Memory B cell (primary cell): ENCODE results near the gene DCDC1.
A peak's percentile ranks its signal among the peaks of the same experiment; 100 is the strongest.
"Not testable (repeated sequence)": the region's sequence is repeated elsewhere in the genome, so short reads cannot be mapped to it uniquely, and the experiment has no call there.

ENCODE experiments used
- ATAC-seq: fragments of 150-1000 bp; cut with Tn5 transposase; 2 replicates; pipeline ENCODE4 v1.10.0; 2021; ENCODE audit warnings: low read depth, mild to moderate bottlenecking, moderate library complexity
- DNase-seq, 2 donors: peaks; one replicate each; pipeline ENCODE4 v3.0.0; 2022; ENCODE audit warnings: low spot score in 2 of 2
- H3K27ac Mint-ChIP-seq: one replicate; pipeline ENCODE4 v1.8.0; 2022; ENCODE audit warnings: mild to moderate bottlenecking, moderate library complexity, mixed read lengths
- H3K27me3 Mint-ChIP-seq: one replicate; pipeline ENCODE4 v1.8.0; 2022; ENCODE audit warnings: mixed read lengths
- H3K36me3 Mint-ChIP-seq: one replicate; pipeline ENCODE4 v1.8.0; 2022; ENCODE audit warnings: mild to moderate bottlenecking, mixed read lengths
- H3K4me1 Mint-ChIP-seq: one replicate; pipeline ENCODE4 v1.8.0; 2022; ENCODE audit warnings: mixed read lengths
- H3K4me3 Mint-ChIP-seq: one replicate; pipeline ENCODE4 v1.8.0; 2022; ENCODE audit warnings: mild to moderate bottlenecking, moderate library complexity, mixed read lengths
- H3K9me3 Mint-ChIP-seq: one replicate; pipeline ENCODE4 v1.8.0; 2022; ENCODE audit warnings: mixed read lengths

DCDC1 gene

DNA sequence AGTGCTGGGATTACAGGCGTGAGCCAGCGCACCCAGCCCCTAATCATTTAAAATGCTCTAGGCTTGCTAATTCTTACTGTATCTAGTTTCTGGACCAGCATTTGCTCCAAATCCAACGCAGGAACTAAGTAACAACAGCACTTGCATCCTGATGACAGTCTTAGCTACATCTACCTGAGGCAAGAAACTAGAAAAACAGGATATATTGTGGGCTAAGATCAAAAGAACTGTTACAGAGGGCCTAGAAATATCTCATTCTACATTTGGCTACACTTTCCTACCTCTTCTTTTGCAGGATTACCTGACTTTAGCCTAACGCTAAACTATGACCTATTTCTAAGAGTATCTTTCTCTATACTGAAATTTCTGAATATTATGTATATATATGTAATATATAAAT is 7.8 kb downstream of the DCDC1 start:
- no peaks in the 10 kb centered on the region for H3K9me3 Mint-ChIP-seq

DNA sequence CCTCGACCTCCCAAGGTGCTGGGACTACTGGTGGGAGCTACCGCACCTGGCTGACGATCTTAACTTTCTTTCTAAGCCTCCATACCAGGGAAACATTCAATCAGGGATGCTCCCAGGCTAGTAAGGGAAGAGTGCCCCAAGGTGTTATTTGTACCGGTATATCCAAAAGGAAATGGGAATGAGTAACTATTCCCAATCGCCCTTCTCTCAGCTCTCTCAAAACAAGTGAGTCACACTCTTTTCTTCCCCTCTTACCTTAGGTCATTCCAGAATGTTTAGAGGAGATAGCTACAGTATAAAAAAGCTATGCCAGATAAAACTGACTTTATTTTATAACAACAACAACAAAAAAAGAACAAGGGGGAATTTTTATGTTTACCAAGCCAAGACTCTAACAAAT is 13.7 kb downstream of the DCDC1 start:
- no peaks in the 10 kb centered on the region for H3K9me3 Mint-ChIP-seq
- no peaks in the 10 kb centered on the region for H3K4me1 Mint-ChIP-seq
- no peaks in the 10 kb centered on the region for H3K36me3 Mint-ChIP-seq
- peaks cover 3% of the 10 kb centered on the region for H3K27me3 Mint-ChIP-seq
- DNase-seq (no peak), ATAC-seq (no peak)
- no peak overlapping the region for H3K4me3 Mint-ChIP-seq
- no peak overlapping the region for H3K27ac Mint-ChIP-seq

More for the DNA sequence above, 7.8 kb downstream of the DCDC1 start:
- Mint-ChIP-seq H3K27me3 (peaks cover 4% of the 10 kb centered on the region), H3K27ac (no peak overlapping the region), H3K4me3 (no peak overlapping the region), H3K4me1 (peaks cover 13% of the 10 kb centered on the region), H3K36me3 (no peaks in the 10 kb centered on the region)
- DNase-seq, result no peak
- ATAC-seq, result no peak

DNA sequence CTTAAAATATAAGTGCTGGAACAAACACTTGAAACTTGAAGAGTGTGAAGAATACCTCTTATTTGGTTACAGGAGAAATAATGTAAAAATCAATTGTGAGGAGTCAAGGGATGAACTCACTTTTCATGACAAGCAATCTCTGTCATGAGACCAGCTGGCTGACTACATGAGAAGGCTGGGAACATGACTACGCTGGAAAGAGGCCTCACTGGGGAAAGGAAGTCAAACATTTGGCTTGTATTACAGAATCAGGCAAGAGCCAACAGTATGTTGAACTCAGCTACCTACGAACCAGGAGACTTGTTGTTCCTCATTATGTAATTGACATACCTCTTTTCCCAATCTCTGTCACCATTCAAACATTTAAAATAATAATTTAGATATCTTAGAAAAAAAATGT is 14.4 kb downstream of the DCDC1 start:
- Mint-ChIP-seq H3K27ac (no peak overlapping the region), H3K27me3 (peaks cover 3% of the 10 kb centered on the region), H3K4me1 (no peaks in the 10 kb centered on the region)

DNA sequence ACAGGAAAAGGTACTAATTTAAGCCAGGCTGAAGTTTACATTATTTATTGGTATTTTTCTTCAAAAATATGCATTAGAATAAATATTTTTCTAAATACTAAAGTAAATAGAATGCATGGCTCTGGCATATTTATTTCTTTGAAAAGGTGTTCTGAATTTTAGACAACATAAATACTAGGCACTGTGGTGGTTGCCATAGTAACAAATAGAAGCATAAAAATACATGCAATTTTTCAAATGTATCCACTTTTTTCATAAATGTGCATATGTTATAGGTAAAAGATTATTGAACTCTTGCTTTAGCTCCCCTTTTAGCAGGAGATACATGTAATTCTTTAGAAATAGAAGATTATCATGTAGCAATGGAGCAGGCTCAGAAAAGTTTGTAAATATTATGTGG is 18.4 kb downstream of the DCDC1 start:
- Mint-ChIP-seq H3K27me3 (peaks cover 5% of the 10 kb centered on the region), H3K27ac (no peak overlapping the region), H3K4me3 (no peak overlapping the region), H3K4me1 (no peaks in the 10 kb centered on the region), H3K36me3 (no peaks in the 10 kb centered on the region), H3K9me3 (no peaks in the 10 kb centered on the region)
- DNase-seq (no peak), ATAC-seq (no peak)

More for the DNA sequence above, 14.4 kb downstream of the DCDC1 start:
- H3K9me3 Mint-ChIP-seq, result no peaks in the 10 kb centered on the region
- H3K4me3 Mint-ChIP-seq, result no peak overlapping the region
- no peak for ATAC-seq
- no peak for DNase-seq
- H3K36me3 Mint-ChIP-seq, result no peaks in the 10 kb centered on the region

DNA sequence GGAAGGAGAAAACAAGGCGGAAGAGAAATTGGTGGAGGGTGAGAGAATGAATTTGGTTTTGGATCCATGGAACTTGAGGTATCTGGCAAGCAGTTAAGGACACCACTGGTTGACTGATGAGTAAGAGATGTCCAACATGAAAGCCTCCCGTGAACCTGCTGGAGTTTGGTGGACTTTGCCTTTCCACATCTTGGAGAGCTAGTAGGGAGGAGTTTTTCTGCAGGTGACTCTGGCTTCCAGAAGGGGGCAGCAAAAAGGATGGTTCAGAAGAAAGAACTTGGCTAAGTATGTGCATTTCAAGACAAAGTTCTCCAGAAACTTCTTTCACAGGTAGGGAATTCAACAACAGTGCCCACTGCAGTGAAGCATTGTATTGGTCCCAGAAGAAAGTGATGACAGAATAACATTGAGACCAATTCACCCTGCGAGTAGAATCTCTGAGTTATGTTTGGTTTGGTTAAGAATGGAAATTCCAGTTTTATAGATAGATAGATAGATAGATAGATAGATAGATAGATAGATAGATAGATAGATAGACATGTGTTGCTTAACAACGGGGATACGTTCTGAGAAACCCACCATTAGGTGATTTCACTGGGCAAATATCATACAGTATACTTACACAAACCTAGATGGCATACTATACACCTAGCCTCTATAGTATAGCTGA is 28.5 kb downstream of the DCDC1 start:
- no peak for DNase-seq
- Mint-ChIP-seq H3K4me1 (no peaks in the 10 kb centered on the region), H3K9me3 (no peaks in the 10 kb centered on the region), H3K27me3 (peaks cover 14% of the 10 kb centered on the region), H3K27ac (no peak overlapping the region), H3K36me3 (no peaks in the 10 kb centered on the region), H3K4me3 (no peak overlapping the region)
- no peak for ATAC-seq

DNA sequence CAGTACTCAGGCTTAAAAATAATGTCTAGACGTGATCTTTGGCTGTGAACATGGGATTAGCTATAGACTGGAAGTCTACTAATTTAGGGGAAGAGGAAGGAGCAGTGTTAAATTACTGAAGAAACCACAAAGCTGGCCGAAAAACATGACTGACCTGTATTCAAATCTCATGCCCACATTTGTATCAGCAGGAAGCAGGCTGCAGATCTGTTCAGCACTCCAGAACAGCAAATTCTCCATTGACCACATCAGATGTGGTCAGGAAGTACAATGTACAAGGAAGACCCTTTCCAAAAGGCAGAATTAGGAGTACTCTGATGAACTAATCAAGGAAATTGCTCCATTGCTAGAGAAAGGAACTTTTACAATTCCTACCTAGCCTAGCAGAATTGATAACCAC is 31.7 kb downstream of the DCDC1 start:
- Mint-ChIP-seq H3K4me3 (no peak overlapping the region), H3K4me1 (no peaks in the 10 kb centered on the region), H3K9me3 (peaks cover 2% of the 10 kb centered on the region), H3K27ac (no peak overlapping the region), H3K36me3 (no peaks in the 10 kb centered on the region), H3K27me3 (peaks cover 15% of the 10 kb centered on the region)
- ATAC-seq, result no peak
- DNase-seq, result no peak

DNA sequence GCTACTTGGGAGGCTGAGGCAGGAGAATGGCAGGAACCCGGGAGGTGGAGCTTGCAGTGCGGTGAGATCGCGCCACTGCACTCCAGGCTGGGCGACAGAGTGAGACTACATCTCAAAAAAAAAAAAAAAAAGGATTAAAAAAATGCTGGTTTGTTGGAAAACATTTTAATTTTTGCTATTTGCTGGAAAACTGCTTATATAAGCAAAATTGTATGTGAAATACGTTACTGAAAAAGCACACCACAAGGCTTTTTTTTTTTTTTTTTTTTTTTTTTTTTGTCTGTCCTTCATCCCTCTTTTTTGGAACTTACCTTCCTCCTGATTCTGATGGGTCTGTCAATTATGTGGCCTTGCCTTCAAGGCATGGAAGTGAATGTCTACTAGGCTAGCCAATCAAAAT is 40.8 kb downstream of the DCDC1 start:
- H3K9me3 Mint-ChIP-seq, result peaks cover 5% of the 10 kb centered on the region
- no peak for ATAC-seq
- H3K4me1 Mint-ChIP-seq, result peaks cover 3% of the 10 kb centered on the region
- H3K36me3 Mint-ChIP-seq, result peaks cover 2% of the 10 kb centered on the region
- no peak overlapping the region for H3K27ac Mint-ChIP-seq
- H3K27me3 Mint-ChIP-seq, result no peaks in the 10 kb centered on the region
- no peak overlapping the region for H3K4me3 Mint-ChIP-seq
- DNase-seq, result no peak

DNA sequence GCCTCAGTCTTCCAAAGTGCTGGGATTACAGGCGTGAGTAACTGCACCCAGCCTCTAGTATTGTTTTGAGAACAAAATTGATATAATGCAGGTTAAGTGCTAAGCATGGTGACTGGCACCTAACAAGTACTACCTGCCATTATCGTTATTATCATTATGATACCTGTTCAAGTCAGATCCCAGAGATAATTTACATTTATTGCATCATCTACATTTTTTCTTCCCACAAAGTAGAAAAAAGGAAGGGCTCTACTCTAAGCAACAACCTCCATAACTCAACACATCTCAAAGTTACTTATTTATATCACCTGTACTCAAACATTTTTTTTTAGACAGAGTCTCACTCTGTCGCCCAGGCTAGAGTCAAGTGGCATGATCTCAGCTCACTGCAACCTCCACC is 42.1 kb downstream of the DCDC1 start:
- H3K9me3 Mint-ChIP-seq, result peaks cover 5% of the 10 kb centered on the region

DNA sequence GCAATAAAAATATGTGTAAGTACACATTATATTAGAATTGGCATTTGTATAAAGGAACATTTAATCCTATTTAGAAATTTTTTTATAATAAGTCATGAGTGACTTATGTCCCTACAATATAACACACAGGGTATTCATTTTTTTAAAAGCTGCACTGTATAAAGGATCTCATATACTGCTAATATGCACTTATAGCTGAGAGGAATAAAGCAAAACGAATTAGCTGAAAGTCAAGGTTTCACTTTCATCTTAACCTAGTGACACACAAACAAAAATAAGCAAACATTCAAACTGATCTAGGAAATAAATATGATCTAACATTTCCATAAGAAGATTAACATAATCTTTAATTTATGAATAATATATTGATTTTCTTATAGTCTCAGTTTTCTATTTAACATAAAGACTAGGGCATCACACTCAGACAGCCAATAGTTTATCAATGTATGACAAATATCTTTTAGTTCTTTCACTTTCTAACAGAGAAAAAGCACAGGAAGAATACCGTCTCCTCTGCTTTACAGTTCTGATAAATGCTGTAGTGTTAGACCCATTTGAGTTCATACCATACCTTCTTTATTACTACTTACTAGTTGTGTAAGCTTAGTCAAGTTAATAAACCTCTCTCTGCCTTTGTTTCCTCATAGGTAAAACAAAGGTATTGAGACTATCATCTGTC is 42.9 kb downstream of the DCDC1 start:
- ATAC-seq (no peak), DNase-seq (no peak)
- Mint-ChIP-seq H3K36me3 (peaks cover 2% of the 10 kb centered on the region), H3K27me3 (no peaks in the 10 kb centered on the region), H3K27ac (no peak overlapping the region), H3K9me3 (peaks cover 2% of the 10 kb centered on the region), H3K4me1 (peaks cover 3% of the 10 kb centered on the region), H3K4me3 (peak overlapping the region; percentile 6)

More for the DNA sequence above, 42.1 kb downstream of the DCDC1 start:
- no peak for ATAC-seq
- Mint-ChIP-seq H3K4me3 (no peak overlapping the region), H3K27me3 (no peaks in the 10 kb centered on the region), H3K36me3 (peaks cover 2% of the 10 kb centered on the region), H3K4me1 (peaks cover 3% of the 10 kb centered on the region), H3K27ac (no peak overlapping the region)
- no peak for DNase-seq

DNA sequence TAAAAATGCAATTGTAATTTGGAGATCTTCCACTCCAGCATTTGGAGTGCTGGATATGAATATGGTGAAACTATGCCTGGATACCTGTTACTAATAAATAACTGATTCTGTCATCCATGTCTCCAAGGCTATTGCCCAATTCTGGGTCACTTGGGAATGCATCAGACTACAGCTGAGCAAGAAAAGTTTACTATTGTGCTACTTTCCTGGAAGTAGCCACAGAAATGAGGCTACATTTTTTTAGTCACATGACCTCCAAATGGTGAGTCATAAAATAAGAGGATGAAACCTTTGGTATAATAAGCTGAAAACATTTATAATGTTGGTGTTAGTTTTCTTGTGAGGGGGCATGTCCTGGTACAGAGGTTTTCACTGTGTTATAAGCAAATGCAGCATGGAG is 44.4 kb downstream of the DCDC1 start:
- Mint-ChIP-seq H3K27me3 (peaks cover 1% of the 10 kb centered on the region), H3K4me3 (no peak overlapping the region), H3K36me3 (peaks cover 2% of the 10 kb centered on the region), H3K27ac (no peak overlapping the region), H3K4me1 (peaks cover 3% of the 10 kb centered on the region), H3K9me3 (peaks cover 2% of the 10 kb centered on the region)
- ATAC-seq (no peak), DNase-seq (no peak)

DNA sequence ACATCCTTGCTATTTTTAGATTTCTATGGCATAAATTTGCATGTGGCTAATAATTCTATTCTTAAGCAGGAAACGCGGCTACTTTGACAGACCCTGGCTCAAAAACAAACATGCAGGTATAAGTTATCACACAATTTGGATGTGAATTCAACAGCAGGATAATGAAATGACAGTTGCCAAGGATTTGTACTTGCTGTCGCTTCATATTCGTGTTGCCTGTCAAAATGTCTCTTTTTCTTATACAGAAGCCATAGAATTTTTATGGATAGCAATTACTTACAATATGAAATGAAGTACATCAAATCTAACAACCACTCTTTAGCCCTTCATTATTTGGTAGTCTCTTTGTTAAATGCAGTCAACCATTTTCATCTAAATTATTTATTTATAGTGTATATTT is 46.4 kb downstream of the DCDC1 start:
- H3K9me3 Mint-ChIP-seq, result no peaks in the 10 kb centered on the region
- H3K4me3 Mint-ChIP-seq, result no peak overlapping the region
- peaks cover 1% of the 10 kb centered on the region for H3K27me3 Mint-ChIP-seq
- no peaks in the 10 kb centered on the region for H3K36me3 Mint-ChIP-seq
- DNase-seq (no peak), ATAC-seq (no peak)
- H3K27ac Mint-ChIP-seq, result no peak overlapping the region
- peaks cover 3% of the 10 kb centered on the region for H3K4me1 Mint-ChIP-seq

DNA sequence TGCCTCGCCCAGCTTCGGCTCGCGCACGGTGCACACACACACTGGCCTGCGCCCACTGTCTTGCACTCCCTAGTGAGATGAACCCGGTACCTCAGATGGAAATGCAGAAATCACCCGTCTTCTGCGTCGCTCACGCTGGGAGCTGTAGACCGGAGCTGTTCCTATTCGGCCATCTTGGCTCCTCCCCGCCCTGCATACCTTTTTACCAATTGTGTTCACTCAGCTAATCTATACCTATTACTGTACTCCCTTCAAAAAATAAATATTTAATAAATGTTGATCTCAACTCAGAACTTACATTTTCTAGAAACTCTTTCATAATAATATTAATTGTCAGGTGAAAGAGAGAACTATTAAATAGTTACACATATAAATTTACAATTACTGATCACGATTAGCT is 48.0 kb downstream of the DCDC1 start:
- not testable (repeated sequence) for DNase-seq, H3K36me3 Mint-ChIP-seq, H3K27me3 Mint-ChIP-seq, H3K4me1 Mint-ChIP-seq, H3K4me3 Mint-ChIP-seq, ATAC-seq, H3K27ac Mint-ChIP-seq, H3K9me3 Mint-ChIP-seq

DNA sequence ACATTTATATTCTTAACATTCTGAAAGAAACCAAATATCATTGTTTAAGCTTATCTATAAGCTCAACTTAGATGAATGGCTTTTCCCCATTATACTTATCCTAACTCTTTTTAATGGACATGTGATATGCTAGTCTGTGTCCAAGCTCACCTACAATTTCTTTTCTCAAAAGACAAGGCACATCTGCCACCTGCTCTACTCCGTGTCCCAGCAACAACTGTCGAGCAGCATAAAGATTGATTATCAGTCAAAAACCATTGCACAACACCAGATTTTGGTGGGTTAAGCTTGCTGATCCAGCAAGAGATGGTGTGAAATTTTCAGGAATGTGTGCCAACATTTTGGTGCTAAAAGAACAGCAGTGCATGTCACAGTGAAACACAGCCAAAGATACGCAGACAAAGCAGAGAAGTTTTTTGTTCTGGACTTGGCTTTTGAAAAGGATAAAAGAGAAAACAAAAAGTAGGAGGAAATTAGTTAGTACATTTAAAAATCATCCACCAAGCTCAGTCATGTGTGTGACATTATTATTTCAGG is 65.8 kb downstream of the DCDC1 start:
- H3K27ac Mint-ChIP-seq, result no peak overlapping the region
- DNase-seq (no peak), ATAC-seq (no peak)
- no peaks in the 10 kb centered on the region for H3K9me3 Mint-ChIP-seq
- no peaks in the 10 kb centered on the region for H3K4me1 Mint-ChIP-seq
- H3K36me3 Mint-ChIP-seq, result no peaks in the 10 kb centered on the region
- no peaks in the 10 kb centered on the region for H3K27me3 Mint-ChIP-seq
- H3K4me3 Mint-ChIP-seq, result no peak overlapping the region

DNA sequence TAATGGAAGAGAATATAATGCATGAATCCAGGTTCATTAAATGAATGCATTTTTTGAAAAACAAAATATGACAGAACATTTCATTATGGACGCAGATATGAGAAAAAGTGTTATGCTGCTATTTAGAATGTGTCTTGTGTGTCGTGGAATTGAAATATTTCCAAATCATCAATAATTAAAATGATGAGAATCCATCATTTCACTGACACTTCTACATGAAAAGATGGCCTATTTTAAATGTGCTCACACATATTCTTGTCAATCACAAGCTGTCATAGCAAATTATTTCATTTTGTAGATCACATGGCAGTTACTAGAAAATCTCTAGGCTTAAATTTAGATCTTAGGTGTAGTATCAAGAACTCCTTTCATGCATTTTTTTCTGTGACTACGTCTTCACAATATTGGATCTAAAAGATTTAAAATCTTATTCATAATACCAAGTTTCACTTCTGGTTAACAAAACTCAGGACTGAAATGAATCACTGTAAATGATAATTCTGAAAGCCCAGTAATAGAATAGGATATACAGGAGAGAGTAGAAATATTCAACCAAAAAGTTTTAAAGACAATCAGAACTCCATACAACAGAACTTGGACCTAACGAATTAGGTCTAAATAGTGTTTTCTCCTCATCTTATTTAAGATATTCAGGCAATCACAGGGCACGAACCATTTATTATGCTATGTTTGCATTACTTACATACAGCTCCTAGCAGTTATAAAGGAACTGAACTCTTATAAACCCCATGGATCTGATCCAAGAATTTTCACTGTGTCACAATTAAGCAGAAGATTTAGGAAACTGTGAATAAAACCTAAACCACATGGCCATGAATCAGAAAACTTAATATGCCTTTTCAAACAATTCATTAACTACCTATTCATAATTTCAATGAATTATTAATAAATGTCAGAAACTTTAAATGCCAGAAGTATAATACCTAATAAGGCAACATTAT is 67.7 kb downstream of the DCDC1 start:
- Mint-ChIP-seq H3K9me3 (peaks cover 2% of the 10 kb centered on the region), H3K36me3 (no peaks in the 10 kb centered on the region), H3K27ac (no peak overlapping the region), H3K4me3 (no peak overlapping the region), H3K4me1 (no peaks in the 10 kb centered on the region), H3K27me3 (no peaks in the 10 kb centered on the region)
- no peak for ATAC-seq
- no peak for DNase-seq
